HepG2 (cell line): ENCODE measurements around the gene SFT2D1. TPM values are rescaled to one million over a fixed set of nuclear protein-coding genes. Genes with fewer than 3 reads are reported as not detected.
A peak's percentile ranks its signal among the peaks of the same experiment; 100 is the strongest.

Source experiments
- CHD2 ChIP-seq: IDR thresholded peaks from 2 replicates; pipeline ENCODE4 v1.6.1; 2011; ENCODE audit warnings: low read depth, low read length, improper control_type of control experiment
- GTF2F1 ChIP-seq: fragments of 150-350 bp; IDR thresholded peaks from 2 replicates; pipeline ENCODE4 v1.6.1; 2014; ENCODE audit warnings: low read length
- HINFP ChIP-seq: sonication (generic); formaldehyde crosslinking; IDR thresholded peaks from 2 replicates; pipeline ENCODE4 v1.4.0; 2020; ENCODE audit warnings: low read depth, mild to moderate bottlenecking, missing genetic modification reagents
- HMGA1 ChIP-seq: sonication (generic); formaldehyde crosslinking; conservative IDR thresholded peaks from 2 replicates; pipeline ENCODE4 v1.4.0; 2020; ENCODE audit warnings: missing genetic modification reagents
- MAF1 ChIP-seq: sonication (generic); formaldehyde crosslinking; IDR thresholded peaks from 2 replicates; pipeline ENCODE4 v1.5.0; 2020; ENCODE audit warnings: missing genetic modification reagents, borderline replicate concordance
- NR2F1 ChIP-seq, 2 experiments: fragments of 450-650 bp in 1 of 2; formaldehyde crosslinking in 1 of 2; IDR thresholded peaks; 2 replicates each; pipeline versions ENCODE4 v1.5.0 to v1.6.1; 2016 to 2020; ENCODE audit warnings: mild to moderate bottlenecking in 1 of 2, missing compliant biosample characterization in 1 of 2, missing genetic modification reagents in 1 of 2, moderate library complexity in 1 of 2
- NR2F2 ChIP-seq: IDR thresholded peaks from 2 replicates; pipeline ENCODE4 v1.6.1; 2012; ENCODE audit warnings: low read depth, inconsistent platforms, borderline replicate concordance
- PRDM10 ChIP-seq: sonication (generic); formaldehyde crosslinking; IDR thresholded peaks from 2 replicates; pipeline ENCODE4 v1.4.0; 2020; ENCODE audit warnings: low read depth, missing genetic modification reagents
- SMYD3 ChIP-seq: sonication (generic); formaldehyde crosslinking; IDR thresholded peaks from 2 replicates; pipeline ENCODE4 v1.8.1; 2023; ENCODE audit warnings: mild to moderate bottlenecking, missing genetic modification reagents
- THAP7 ChIP-seq: sonication (generic); formaldehyde crosslinking; IDR thresholded peaks from 2 replicates; pipeline ENCODE4 v1.8.1; 2023; ENCODE audit warnings: mild to moderate bottlenecking, missing genetic modification reagents
- ZBTB10 ChIP-seq: sonication (generic); formaldehyde crosslinking; IDR thresholded peaks from 2 replicates; pipeline ENCODE4 v1.4.0; 2020; ENCODE audit warnings: missing genetic modification reagents, borderline replicate concordance
- ZBTB21 ChIP-seq: sonication (generic); formaldehyde crosslinking; IDR thresholded peaks from 2 replicates; pipeline ENCODE4 v1.4.0; 2020; ENCODE audit warnings: missing genetic modification reagents
- ZNF207 ChIP-seq: fragments of 450-650 bp; IDR thresholded peaks from 2 replicates; pipeline ENCODE4 v1.6.1; 2016; ENCODE audit warnings: antibody characterized with exemption, borderline replicate concordance
- ZNF235 ChIP-seq: sonication (generic); formaldehyde crosslinking; IDR thresholded peaks from 2 replicates; pipeline ENCODE4 v1.8.1; 2023; ENCODE audit warnings: mild to moderate bottlenecking, missing genetic modification reagents, borderline replicate concordance
- ZNF260 ChIP-seq: sonication (generic); formaldehyde crosslinking; IDR thresholded peaks from 2 replicates; pipeline ENCODE4 v1.4.0; 2020; ENCODE audit warnings: missing genetic modification reagents, low read depth, mild to moderate bottlenecking, borderline replicate concordance
- ZNF292 ChIP-seq: sonication (generic); formaldehyde crosslinking; IDR thresholded peaks from 2 replicates; pipeline ENCODE4 v1.8.1; 2022; ENCODE audit warnings: mild to moderate bottlenecking, low read depth, missing genetic modification reagents, borderline replicate concordance
- ZNF331 ChIP-seq: sonication (generic); formaldehyde crosslinking; IDR thresholded peaks from 2 replicates; pipeline ENCODE4 v1.4.0; 2020; ENCODE audit warnings: missing genetic modification reagents
- ZNF510 ChIP-seq: sonication (generic); formaldehyde crosslinking; IDR thresholded peaks from 2 replicates; pipeline ENCODE4 v1.4.0; 2020; ENCODE audit warnings: low read depth, mild to moderate bottlenecking, missing genetic modification reagents
- ZNF558 ChIP-seq: sonication (generic); formaldehyde crosslinking; IDR thresholded peaks from 2 replicates; pipeline ENCODE4 v1.9.0; 2022; ENCODE audit warnings: mild to moderate bottlenecking, missing genetic modification reagents, borderline replicate concordance
- ZNF580 ChIP-seq: IDR thresholded peaks from 2 replicates; pipeline ENCODE4 v1.6.1; 2016; ENCODE audit warnings: low read depth, borderline replicate concordance
- ZNF792 ChIP-seq: IDR thresholded peaks from 2 replicates; pipeline ENCODE4 v1.6.1; 2016
- polyA plus RNA-seq, 8 experiments: library from polyadenylated mRNA; depleted of rRNA in 3 of 8; stranded (reverse) in 7 of 8; unstranded in 1 of 8; fragments of >200 nt; fragmentation: Illumina TruSeq in 4 of 8; extraction: Trizol in 4 of 8; gene quantifications; 2 replicates each; pipeline versions ENCODE4 v1.2.1 to v1.2.3, GENCODE V29; 2011 to 2016; ENCODE audit warnings: low read depth in 4 of 8, missing spikeins in 1 of 8, mixed read lengths in 1 of 8; ENCODE audit not compliant: insufficient read depth in 1 of 8
- total RNA-seq, 5 experiments: library from RNA; depleted of rRNA; stranded (reverse); fragments of >200 nt; fragmentation: Illumina TruSeq; extraction: Trizol; gene quantifications; 2 replicates each; pipeline ENCODE4 v1.2.3, GENCODE V29; 2016; ENCODE audit warnings: low read depth in 1 of 5

SFT2D1 gene
- total and polyA plus RNA-seq, 2 of the 13 experiments (the other 11 are each of a cell fraction or from before 2014, with no cell fraction given), result 115 to 147 TPM

GRCh38 chr6:166387642-166388289, 45.4 kb upstream of the SFT2D1 start (continued):
- 0 out of 2 replicates have a peak, but pooled peaks have one; percentile 91 for TF ChIP-seq SMYD3 (CRISPR knock-in tag)
- TF ChIP-seq ZBTB10, result peak; percentile 84; the same call in 1 of the 2 replicates
- no peak; the same call in none of the 2 replicates for TF ChIP-seq ZNF510 (CRISPR knock-in tag)
- TF ChIP-seq ZNF207, result no peak
- TF ChIP-seq ZNF260 (CRISPR knock-in tag), result no peak
- no peak for TF ChIP-seq ZNF580
- no peak for TF ChIP-seq ZBTB21 (CRISPR knock-in tag)
- no peak for TF ChIP-seq CHD2
- TF ChIP-seq THAP7, result 0 out of 2 replicates have a peak, but pooled peaks have one; percentile 20
- TF ChIP-seq NR2F1 (CRISPR knock-in tag; IDR thresholded peaks at IDR 0.05), result peak; percentile 34 to 89; a peak in 2 of 4 replicates
- TF ChIP-seq HMGA1 (CRISPR knock-in tag), result no peak
- TF ChIP-seq ZNF235 (CRISPR knock-in tag), result no peak
- no peak for TF ChIP-seq HINFP (CRISPR knock-in tag)
- TF ChIP-seq ZNF331 (CRISPR knock-in tag), result peak; percentile 67; the same call in 1 of the 2 replicates
- TF ChIP-seq MAF1, result no peak
- TF ChIP-seq ZNF558 (CRISPR knock-in tag), result no peak
- TF ChIP-seq PRDM10 (CRISPR knock-in tag), result peak; percentile 34; the same call in 1 of the 2 replicates
- TF ChIP-seq NR2F2, result peak; percentile 94
- no peak for TF ChIP-seq GTF2F1
- peak; percentile 41; the same call in 1 of the 2 replicates for TF ChIP-seq ZNF292 (CRISPR knock-in tag)
- no peak; the same call in 1 of the 2 replicates for TF ChIP-seq ZNF792 (CRISPR knock-in tag)
